ENCODE measurements around the gene RAP1GDS1.
"Not testable (repeated sequence)": the region's sequence is repeated elsewhere in the genome, so short reads cannot be mapped to it uniquely, and the experiment has no call there.

Gene RAP1GDS1

GRCh38 chr4:98452091-98452490, 190.9 kb downstream of the RAP1GDS1 start:
- H3K4me3 ChIP-seq (ENCODE audit: low read depth, low read length), result no peak overlapping the region
- no peak for TF ChIP-seq CTCF (IDR thresholded peaks at IDR 0.05; ENCODE audit: low read depth, low read length)

GRCh38 chr4:98457422-98457821, 196.2 kb downstream of the RAP1GDS1 start:
- H3K4me3 ChIP-seq (ENCODE audit: low read depth, low read length), result not testable (repeated sequence)

- H3K4me3 ChIP-seq (ENCODE audit: low read depth, low read length), result not testable (repeated sequence)
These were observed 200.1 kb downstream of the RAP1GDS1 start for GRCh38 chr4:98461121-98461865.

- TF ChIP-seq CTCF (IDR thresholded peaks at IDR 0.05; ENCODE audit: low read depth, low read length), result no peak
- no peak overlapping the region for H3K4me3 ChIP-seq (ENCODE audit: low read depth, low read length)
These were observed 201.3 kb downstream of the RAP1GDS1 start for GRCh38 chr4:98462487-98462886.

GRCh38 chr4:98466868-98467599, 205.8 kb downstream of the RAP1GDS1 start:
- TF ChIP-seq CTCF (IDR thresholded peaks at IDR 0.05; ENCODE audit: low read depth, low read length), result no peak

GRCh38 chr4:98467627-98468072, 206.5 kb downstream of the RAP1GDS1 start:
- peak; percentile 68 for TF ChIP-seq CTCF (IDR thresholded peaks at IDR 0.05; ENCODE audit: low read depth, low read length)
- peak overlapping the region; percentile 52 for H3K4me3 ChIP-seq (ENCODE audit: low read depth, low read length)

More at GRCh38 chr4:98466868-98467599, 205.8 kb downstream of the RAP1GDS1 start:
- no peak overlapping the region for H3K4me3 ChIP-seq (ENCODE audit: low read depth, low read length)

- no peak for TF ChIP-seq CTCF (IDR thresholded peaks at IDR 0.05; ENCODE audit: low read depth, low read length)
- H3K4me3 ChIP-seq (ENCODE audit: low read depth, low read length), result no peak overlapping the region
These were observed 207.5 kb downstream of the RAP1GDS1 start for GRCh38 chr4:98468709-98469108.

- TF ChIP-seq CTCF (IDR thresholded peaks at IDR 0.05; ENCODE audit: low read depth, low read length), result no peak
- H3K4me3 ChIP-seq (ENCODE audit: low read depth, low read length), result no peak overlapping the region
These were observed 208.6 kb downstream of the RAP1GDS1 start for GRCh38 chr4:98469771-98470170.

Measured in WI38 (cell line).